GF-D8 (cell line): ENCODE measurements around the gene LARGE1.

Source experiments
- DNase-seq: peaks from one replicate; lab custom pipeline; 2025; lab: John Stamatoyannopoulos, UW

Gene LARGE1

GRCh38 chr22:33314316-33314715 is 606.0 kb downstream of the LARGE1 start:
- DNase-seq: no peak

- no peak for DNase-seq
Observed at GRCh38 chr22:33303099-33303498, 617.2 kb downstream of the LARGE1 start.

- no peak for DNase-seq
Observed at GRCh38 chr22:33302549-33302948, 617.7 kb downstream of the LARGE1 start.

- no peak for DNase-seq
Observed at GRCh38 chr22:33302049-33302545, 618.2 kb downstream of the LARGE1 start.

GRCh38 chr22:33300165-33300564 is 620.1 kb downstream of the LARGE1 start:
- no peak for DNase-seq

GRCh38 chr22:33299245-33299956 is 620.9 kb downstream of the LARGE1 start:
- no peak for DNase-seq

GRCh38 chr22:33296941-33297340 is 623.3 kb downstream of the LARGE1 start:
- no peak for DNase-seq

GRCh38 chr22:33288078-33288477 is 632.2 kb downstream of the LARGE1 start:
- no peak for DNase-seq

GRCh38 chr22:33275073-33275443 is 645.2 kb downstream of the LARGE1 start:
- DNase-seq: no peak

GRCh38 chr22:33274214-33275072 is 645.8 kb downstream of the LARGE1 start:
- DNase-seq: no peak

GRCh38 chr22:33272871-33273270 is 647.4 kb downstream of the LARGE1 start:
- no peak for DNase-seq

- no peak for DNase-seq
Observed at GRCh38 chr22:33272180-33272579, 648.1 kb downstream of the LARGE1 start.

- no peak for DNase-seq
Observed at GRCh38 chr22:33271390-33272161, 648.7 kb downstream of the LARGE1 start.

GRCh38 chr22:33270596-33270995 is 649.7 kb downstream of the LARGE1 start:
- DNase-seq: no peak

- no peak for DNase-seq
Observed at GRCh38 chr22:33261699-33262098, 658.6 kb downstream of the LARGE1 start.

GRCh38 chr22:33260498-33260897 is 659.8 kb downstream of the LARGE1 start:
- no peak for DNase-seq

GRCh38 chr22:33255791-33256190 is 664.5 kb downstream of the LARGE1 start:
- no peak for DNase-seq

- no peak for DNase-seq
Observed at GRCh38 chr22:33248948-33249347, 671.3 kb downstream of the LARGE1 start.

- no peak for DNase-seq
Observed at GRCh38 chr22:33247758-33248157, 672.5 kb downstream of the LARGE1 start.

- DNase-seq: no peak
Observed at GRCh38 chr22:33242078-33242477, 678.2 kb downstream of the LARGE1 start.

GRCh38 chr22:33240888-33241475 is 679.3 kb downstream of the LARGE1 start:
- no peak for DNase-seq

GRCh38 chr22:33232071-33232470 is 688.2 kb downstream of the LARGE1 start:
- no peak for DNase-seq
